ENCODE measurements around the gene OAF. TPM values are rescaled to one million over a fixed set of nuclear protein-coding genes. Genes with fewer than 3 reads are reported as not detected.

OAF gene
- total and polyA plus RNA-seq, 2 donors (not counting 1 experiment from before 2014, with no cell fraction given): 1.3 to 1.9 TPM

GRCh38 chr11:120233207-120233803 lies 22.5 kb downstream of the OAF start:
- Histone ChIP-seq H3K4me2 (replicated peaks; ENCODE audit: low read depth, low read length, poor library complexity, severe bottlenecking) (no peak overlapping the region), H3K79me2 (ENCODE audit: control insufficient read depth, insufficient read depth, low read length) (no peaks in the 10 kb centered on the region), H2AFZ (ENCODE audit: insufficient read depth, low read depth, low read length, poor library complexity, severe bottlenecking) (no peak overlapping the region), H3K27ac (ENCODE audit: low read length in 2 of 2) (no peak overlapping the region), H3K36me3 (replicated peaks in 1 of 2; ENCODE audit: control extremely low read depth in 1 of 2, control insufficient read depth in 1 of 2, extremely low read depth in 1 of 2, insufficient read depth in 2 of 2, low read length in 1 of 2) (no peaks in the 10 kb centered on the region), H4K20me1 (ENCODE audit: control insufficient read depth, insufficient read depth, low read length, poor library complexity, severe bottlenecking) (no peaks in the 10 kb centered on the region), H3K9ac (ENCODE audit: low read length) (no peak overlapping the region), H3K4me3 (ENCODE audit: control extremely low read depth in 1 of 5, extremely low read depth in 1 of 5, insufficient read depth in 1 of 5, low read depth in 2 of 5, low read length in 4 of 5) (no peak overlapping the region), H3K27me3 (replicated peaks in 1 of 4; ENCODE audit: control extremely low read depth in 1 of 4, control insufficient read depth in 3 of 4, insufficient read depth in 4 of 4, low read length in 3 of 4) (peaks cover 0 to 24% (median 2%) of the 10 kb centered on the region in 4 experiments), H3K9me3 (ENCODE audit: control extremely low read depth in 1 of 3, control insufficient read depth in 2 of 3, insufficient read depth in 1 of 3, low read length in 2 of 3) (no peaks in the 10 kb centered on the region), H3K4me1 (ENCODE audit: control insufficient read depth in 2 of 2, insufficient read depth in 2 of 2, low read length in 2 of 2) (no peaks in the 10 kb centered on the region)
- intact Hi-C loops (cut with micrococcal nuclease): no loop called here
- DNase-seq (no peak), ATAC-seq (ENCODE audit: low read depth) (no peak)
- no peaks in the 10 kb centered on the region for H3K9me3 Mint-ChIP-seq (ENCODE audit: insufficient read depth)
- no peaks in the 10 kb centered on the region for H3K4me1 Mint-ChIP-seq
- TF ChIP-seq, protein P1, sequence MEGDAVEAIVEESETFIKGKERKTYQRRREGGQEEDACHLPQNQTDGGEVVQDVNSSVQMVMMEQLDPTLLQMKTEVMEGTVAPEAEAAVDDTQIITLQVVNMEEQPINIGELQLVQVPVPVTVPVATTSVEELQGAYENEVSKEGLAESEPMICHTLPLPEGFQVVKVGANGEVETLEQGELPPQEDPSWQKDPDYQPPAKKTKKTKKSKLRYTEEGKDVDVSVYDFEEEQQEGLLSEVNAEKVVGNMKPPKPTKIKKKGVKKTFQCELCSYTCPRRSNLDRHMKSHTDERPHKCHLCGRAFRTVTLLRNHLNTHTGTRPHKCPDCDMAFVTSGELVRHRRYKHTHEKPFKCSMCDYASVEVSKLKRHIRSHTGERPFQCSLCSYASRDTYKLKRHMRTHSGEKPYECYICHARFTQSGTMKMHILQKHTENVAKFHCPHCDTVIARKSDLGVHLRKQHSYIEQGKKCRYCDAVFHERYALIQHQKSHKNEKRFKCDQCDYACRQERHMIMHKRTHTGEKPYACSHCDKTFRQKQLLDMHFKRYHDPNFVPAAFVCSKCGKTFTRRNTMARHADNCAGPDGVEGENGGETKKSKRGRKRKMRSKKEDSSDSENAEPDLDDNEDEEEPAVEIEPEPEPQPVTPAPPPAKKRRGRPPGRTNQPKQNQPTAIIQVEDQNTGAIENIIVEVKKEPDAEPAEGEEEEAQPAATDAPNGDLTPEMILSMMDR (IDR thresholded peaks at IDR 0.05): no peak
- TF ChIP-seq EZH2 (IDR thresholded peaks at IDR 0.05; ENCODE audit: borderline replicate concordance, insufficient read depth, low read depth, low read length, poor library complexity, severe bottlenecking): no peak
- no peak overlapping the region for H3K4me3 Mint-ChIP-seq
- CTCF ChIA-PET: interaction anchor here (0.6 to 2.6 kb wide), 3 partner anchors 10 to 1004 kb away, joined by 4 to 14 read pairs (median 5); no protein-coding TSS in a partner anchor
- peaks cover 35% of the 10 kb centered on the region for H3K27me3 Mint-ChIP-seq
- POLR2A ChIA-PET: no interaction called here
- WGBS (ENCODE audit: insufficient coverage): 88% methylated on average over 6 of the region's 9 CpGs
- H3K27ac Mint-ChIP-seq: no peak overlapping the region

DNA sequence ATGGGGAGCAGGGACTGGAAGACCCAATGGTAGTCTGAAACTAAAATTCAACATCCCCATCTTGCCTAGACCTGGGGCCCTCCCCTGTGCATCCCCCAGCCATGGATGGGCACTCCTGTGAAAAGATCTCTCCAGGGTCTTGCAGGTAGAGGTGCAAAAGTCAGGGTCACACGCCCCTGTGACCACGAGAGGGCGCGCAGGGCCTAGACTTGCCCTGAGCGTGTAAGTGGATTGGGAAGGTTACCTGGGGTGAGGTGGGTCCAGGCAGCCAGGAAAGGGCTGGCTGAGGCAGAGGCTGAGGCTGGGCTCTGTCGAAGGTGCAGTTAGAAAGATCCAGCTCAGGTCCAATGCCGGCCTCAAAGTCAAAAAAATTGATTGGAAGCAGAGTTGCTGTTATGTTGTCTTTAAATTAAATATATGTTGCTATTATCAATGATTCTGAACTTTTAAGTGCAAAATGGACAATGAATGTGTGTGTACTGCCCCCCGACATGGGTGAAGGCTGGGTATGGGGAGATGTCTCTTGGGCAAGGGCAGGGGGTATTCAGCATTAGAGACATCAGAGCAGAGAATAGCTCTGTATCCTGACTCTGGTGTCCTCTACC lies 24.3 kb downstream of the OAF start:
- Histone ChIP-seq H3K27me3 (replicated peaks in 1 of 4; ENCODE audit: control extremely low read depth in 1 of 4, control insufficient read depth in 3 of 4, insufficient read depth in 4 of 4, low read length in 3 of 4) (peaks cover 0 to 34% (median 4%) of the 10 kb centered on the region in 4 experiments), H3K9ac (ENCODE audit: low read length) (no peak overlapping the region), H2AFZ (ENCODE audit: insufficient read depth, low read depth, low read length, poor library complexity, severe bottlenecking) (no peak overlapping the region), H3K4me1 (ENCODE audit: control insufficient read depth in 2 of 2, insufficient read depth in 2 of 2, low read length in 2 of 2) (no peaks in the 10 kb centered on the region), H4K20me1 (ENCODE audit: control insufficient read depth, insufficient read depth, low read length, poor library complexity, severe bottlenecking) (no peaks in the 10 kb centered on the region), H3K27ac (ENCODE audit: low read length in 2 of 2) (no peak overlapping the region), H3K36me3 (replicated peaks in 1 of 2; ENCODE audit: control extremely low read depth in 1 of 2, control insufficient read depth in 1 of 2, extremely low read depth in 1 of 2, insufficient read depth in 2 of 2, low read length in 1 of 2) (no peaks in the 10 kb centered on the region), H3K4me3 (ENCODE audit: control extremely low read depth in 1 of 5, extremely low read depth in 1 of 5, insufficient read depth in 1 of 5, low read depth in 2 of 5, low read length in 4 of 5) (no peak overlapping the region), H3K9me3 (ENCODE audit: control extremely low read depth in 1 of 3, control insufficient read depth in 2 of 3, insufficient read depth in 1 of 3, low read length in 2 of 3) (no peaks in the 10 kb centered on the region), H3K79me2 (ENCODE audit: control insufficient read depth, insufficient read depth, low read length) (no peaks in the 10 kb centered on the region), H3K4me2 (replicated peaks; ENCODE audit: low read depth, low read length, poor library complexity, severe bottlenecking) (no peak overlapping the region)
- ChIA-PET CTCF (interaction anchor here (1.2 to 2.6 kb wide), 2 partner anchors 65 to 68 kb away, joined by 3 to 14 read pairs; no protein-coding TSS in a partner anchor), POLR2A (no interaction called here)
- peak; percentile 44 for DNase-seq
- no peak for ATAC-seq (ENCODE audit: low read depth)
- H3K27me3 Mint-ChIP-seq: peaks cover 45% of the 10 kb centered on the region
- no peaks in the 10 kb centered on the region for H3K9me3 Mint-ChIP-seq (ENCODE audit: insufficient read depth)
- 14% methylated on average over 6 of the region's 8 CpGs for WGBS (ENCODE audit: insufficient coverage)
- H3K27ac Mint-ChIP-seq: no peak overlapping the region
- intact Hi-C loops (cut with micrococcal nuclease): loop anchor here (2.0 kb wide), 1 partner anchor 68 kb away; no protein-coding TSS in a partner anchor
- no peak overlapping the region for H3K4me3 Mint-ChIP-seq
- H3K4me1 Mint-ChIP-seq: no peaks in the 10 kb centered on the region
- TF ChIP-seq EZH2 (IDR thresholded peaks at IDR 0.05; ENCODE audit: borderline replicate concordance, insufficient read depth, low read depth, low read length, poor library complexity, severe bottlenecking): no peak
- TF ChIP-seq, protein P1 (IDR thresholded peaks at IDR 0.05): peak; percentile 65
